BLaER1 treated with 17β-estradiol and CSF1 and Interleukin-3, amounts not matched to agents 10 nM and 100 nM (cell line): ENCODE data around the gene DDN.

Source experiments
- H3K27ac ChIP-seq, 11 experiments: shearing (Covaris generic); formaldehyde crosslinking; 2 replicates each; pipeline ENCODE4 v1.8.1; 2022
- H3K27me3 ChIP-seq, 11 experiments: shearing (Covaris generic); formaldehyde crosslinking; 2 replicates each; pipeline ENCODE4 v1.8.1; 2022
- H3K36me3 ChIP-seq, 11 experiments: shearing (Covaris generic); formaldehyde crosslinking; 2 replicates each; pipeline ENCODE4 v1.8.1; 2022
- H3K4me1 ChIP-seq, 10 experiments: shearing (Covaris generic); formaldehyde crosslinking; 2 replicates each; pipeline ENCODE4 v1.8.1; 2022
- H3K4me2 ChIP-seq, 11 experiments: shearing (Covaris generic); formaldehyde crosslinking; 2 replicates each; pipeline ENCODE4 v1.8.1; 2022
- H3K4me3 ChIP-seq, 10 experiments: shearing (Covaris generic); formaldehyde crosslinking; 2 replicates each; pipeline ENCODE4 v1.8.1; 2022
- H3K9ac ChIP-seq, 11 experiments: shearing (Covaris generic); formaldehyde crosslinking; 2 replicates each; pipeline ENCODE4 v1.8.1; 2022
- H3K9me3 ChIP-seq, 11 experiments: shearing (Covaris generic); formaldehyde crosslinking; replicated peaks in 1 of 11; 2 replicates each; pipeline ENCODE4 v1.8.1; 2022
- H4K20me1 ChIP-seq, 11 experiments: shearing (Covaris generic); formaldehyde crosslinking; 2 replicates each; pipeline ENCODE4 v1.8.1; 2022
- Cebpa-rat ChIP-seq, 11 experiments: shearing (Covaris generic); IDR thresholded peaks; 2 replicates each; pipeline ENCODE4 v1.8.1; 2022

Gene DDN

DNA sequence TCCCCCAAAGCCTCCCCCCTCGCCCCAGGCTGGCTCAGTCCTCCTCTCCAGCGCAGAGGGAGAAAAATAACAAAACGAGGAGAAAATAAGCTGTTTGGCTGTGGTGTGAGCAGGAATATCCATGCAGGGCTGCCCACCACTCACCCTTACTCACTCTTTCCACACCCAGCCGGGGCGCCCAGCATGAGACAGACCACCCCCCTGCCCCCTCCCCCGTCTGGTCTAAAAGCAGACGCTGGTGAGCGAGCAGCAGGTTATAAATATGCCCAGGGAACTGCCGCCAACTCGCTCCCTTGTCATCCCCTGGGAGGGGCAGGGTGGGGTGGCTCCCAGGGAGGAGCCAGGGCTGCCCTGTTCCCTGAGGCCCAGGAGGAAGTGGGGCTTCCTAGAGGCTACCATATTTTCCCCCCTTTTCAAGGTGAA is 13.7 kb downstream of the DDN start:
- H3K9me3 ChIP-seq: no peaks in the 10 kb centered on the region
- H3K4me2 ChIP-seq: peak overlapping the region; percentile 37 to 94 (median 80)
- peaks cover 0 to 38% (median 16%) of the 10 kb centered on the region in 11 experiments; a peak in 15 of 22 replicates for H4K20me1 ChIP-seq
- peaks cover 33 to 66% (median 48%) of the 10 kb centered on the region in 11 experiments for H3K27me3 ChIP-seq
- H3K27ac ChIP-seq: no peak overlapping the region
- no peak for TF ChIP-seq Cebpa-rat (IDR thresholded peaks at IDR 0.05)
- H3K4me1 ChIP-seq: peaks cover 32 to 65% (median 49%) of the 10 kb centered on the region in 10 experiments
- no peaks in the 10 kb centered on the region for H3K36me3 ChIP-seq
- H3K4me3 ChIP-seq: peak overlapping the region in 3 of 10 experiments; percentile 28 to 34 (median 29); a peak in 4 of 20 replicates
- H3K9ac ChIP-seq: peak overlapping the region in 6 of 11 experiments; percentile 13 to 40 (median 24); a peak in 7 of 22 replicates

DNA sequence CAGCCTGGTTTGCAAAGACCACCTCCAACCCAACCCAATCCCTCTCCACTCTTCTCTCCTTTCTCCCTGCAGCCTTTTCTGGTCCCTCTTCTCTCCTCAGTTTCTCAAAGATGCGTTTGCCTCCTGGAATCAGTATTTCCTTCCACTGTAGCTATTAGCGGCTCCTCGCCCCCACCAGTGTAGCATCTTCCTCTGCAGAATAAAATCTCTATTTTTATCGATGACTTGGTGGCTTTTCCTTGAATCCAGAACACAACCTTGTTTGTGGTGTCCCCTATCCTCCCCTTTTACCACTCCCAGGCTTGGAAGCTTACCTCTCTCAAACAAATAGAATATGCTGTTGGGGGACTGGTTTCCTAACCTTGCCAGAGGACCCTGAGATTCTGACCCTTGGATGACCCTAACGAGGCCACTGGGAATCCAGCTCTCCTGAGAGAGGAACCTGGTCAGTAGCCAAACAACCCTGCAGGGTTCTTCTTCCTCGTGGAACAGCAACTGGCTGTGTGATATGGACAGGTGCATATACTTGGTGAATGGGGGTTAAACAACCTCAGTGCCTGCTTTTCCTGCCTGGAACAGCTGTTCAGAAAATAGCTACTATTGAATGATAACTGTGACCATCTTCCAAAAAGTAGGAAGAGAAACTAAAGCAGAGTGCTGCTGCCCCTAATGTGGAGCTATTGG is 16.6 kb downstream of the DDN start:
- Histone ChIP-seq H3K9ac (no peak overlapping the region), H3K27me3 (peaks cover 62 to 83% (median 72%) of the 10 kb centered on the region in 11 experiments), H3K4me3 (no peak overlapping the region), H3K4me2 (peak overlapping the region in 7 of 11 experiments; percentile 84 to 95 (median 93); a peak in 8 of 22 replicates), H4K20me1 (peaks cover 0 to 68% (median 40%) of the 10 kb centered on the region in 11 experiments; a peak in 20 of 22 replicates), H3K9me3 (no peaks in the 10 kb centered on the region), H3K36me3 (no peaks in the 10 kb centered on the region), H3K27ac (no peak overlapping the region), H3K4me1 (peaks cover 61 to 91% (median 75%) of the 10 kb centered on the region in 10 experiments)
- TF ChIP-seq Cebpa-rat (IDR thresholded peaks at IDR 0.05): no peak

GRCh38 chr12:48981757-48982157 is 17.4 kb downstream of the DDN start:
- H3K27me3 ChIP-seq: peaks cover 70 to 88% (median 77%) of the 10 kb centered on the region in 11 experiments

DNA sequence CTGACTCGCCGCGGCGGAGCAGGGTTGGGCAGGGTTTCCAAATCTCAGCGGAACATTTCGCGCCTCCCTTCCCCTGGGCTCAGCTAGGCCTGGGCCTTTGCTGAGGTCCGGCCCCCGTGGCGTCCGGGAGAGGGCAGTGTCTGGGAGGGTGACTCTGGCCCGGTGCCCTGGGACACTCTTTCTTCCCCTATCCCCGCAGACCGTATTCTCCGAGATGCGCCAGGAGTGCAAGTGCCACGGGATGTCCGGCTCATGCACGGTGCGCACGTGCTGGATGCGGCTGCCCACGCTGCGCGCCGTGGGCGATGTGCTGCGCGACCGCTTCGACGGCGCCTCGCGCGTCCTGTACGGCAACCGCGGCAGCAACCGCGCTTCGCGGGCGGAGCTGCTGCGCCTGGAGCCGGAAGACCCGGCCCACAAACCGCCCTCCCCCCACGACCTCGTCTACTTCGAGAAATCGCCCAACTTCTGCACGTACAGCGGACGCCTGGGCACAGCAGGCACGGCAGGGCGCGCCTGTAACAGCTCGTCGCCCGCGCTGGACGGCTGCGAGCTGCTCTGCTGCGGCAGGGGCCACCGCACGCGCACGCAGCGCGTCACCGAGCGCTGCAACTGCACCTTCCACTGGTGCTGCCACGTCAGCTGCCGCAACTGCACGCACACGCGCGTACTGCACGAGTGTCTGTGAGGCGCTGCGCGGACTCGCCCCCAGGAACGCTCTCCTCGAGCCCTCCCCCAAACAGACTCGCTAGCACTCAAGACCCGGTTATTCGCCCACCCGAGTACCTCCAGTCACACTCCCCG is 18.0 kb downstream of the DDN start:
- peaks cover 62 to 80% (median 70%) of the 10 kb centered on the region in 10 experiments for H3K4me1 ChIP-seq
- no peaks in the 10 kb centered on the region for H3K9me3 ChIP-seq
- peak overlapping the region; percentile 84 to 98 (median 92) for H3K4me2 ChIP-seq
- H3K4me3 ChIP-seq: peak overlapping the region; percentile 42 to 66 (median 54)
- H3K36me3 ChIP-seq: no peaks in the 10 kb centered on the region
- H3K27me3 ChIP-seq: peaks cover 76 to 94% (median 83%) of the 10 kb centered on the region in 11 experiments
- H4K20me1 ChIP-seq: peaks cover 0 to 80% (median 42%) of the 10 kb centered on the region in 11 experiments; a peak in 20 of 22 replicates
- peak overlapping the region in 5 of 11 experiments; percentile 0 to 44 (median 31); a peak in 5 of 22 replicates for H3K9ac ChIP-seq
- no peak overlapping the region for H3K27ac ChIP-seq
- no peak for TF ChIP-seq Cebpa-rat (IDR thresholded peaks at IDR 0.05)

More at GRCh38 chr12:48981757-48982157, 17.4 kb downstream of the DDN start:
- H3K4me2 ChIP-seq: peak overlapping the region; percentile 84 to 98 (median 92)
- peak overlapping the region; percentile 42 to 66 (median 54); a peak in 19 of 20 replicates for H3K4me3 ChIP-seq
- no peaks in the 10 kb centered on the region for H3K9me3 ChIP-seq
- H3K4me1 ChIP-seq: peaks cover 62 to 86% (median 75%) of the 10 kb centered on the region in 10 experiments
- TF ChIP-seq Cebpa-rat (IDR thresholded peaks at IDR 0.05): no peak
- peaks cover 0 to 76% (median 40%) of the 10 kb centered on the region in 11 experiments; a peak in 20 of 22 replicates for H4K20me1 ChIP-seq
- H3K27ac ChIP-seq: no peak overlapping the region
- H3K36me3 ChIP-seq: no peaks in the 10 kb centered on the region
- no peak overlapping the region for H3K9ac ChIP-seq

DNA sequence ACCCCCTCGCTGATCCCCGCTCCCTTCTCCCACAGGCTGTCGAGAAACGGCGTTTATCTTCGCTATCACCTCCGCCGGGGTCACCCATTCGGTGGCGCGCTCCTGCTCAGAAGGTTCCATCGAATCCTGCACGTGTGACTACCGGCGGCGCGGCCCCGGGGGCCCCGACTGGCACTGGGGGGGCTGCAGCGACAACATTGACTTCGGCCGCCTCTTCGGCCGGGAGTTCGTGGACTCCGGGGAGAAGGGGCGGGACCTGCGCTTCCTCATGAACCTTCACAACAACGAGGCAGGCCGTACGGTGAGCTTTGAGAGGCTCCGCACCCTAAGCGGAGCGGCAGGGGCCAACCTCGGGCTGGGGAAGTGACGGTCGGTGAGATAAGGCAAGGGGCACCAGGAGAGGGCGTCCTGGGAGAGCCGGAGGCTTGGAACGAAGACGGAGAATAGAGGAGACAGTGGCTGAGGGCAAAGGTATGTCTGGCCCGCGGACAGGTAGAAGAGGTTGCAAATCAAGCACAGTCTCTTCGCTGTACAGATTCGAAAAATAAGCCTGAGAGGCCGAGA is 18.7 kb downstream of the DDN start:
- Histone ChIP-seq H3K4me1 (peaks cover 56 to 73% (median 63%) of the 10 kb centered on the region in 10 experiments), H4K20me1 (peaks cover 0 to 80% (median 42%) of the 10 kb centered on the region in 11 experiments; a peak in 20 of 22 replicates), H3K36me3 (no peaks in the 10 kb centered on the region), H3K27ac (no peak overlapping the region), H3K27me3 (peaks cover 83 to 99% (median 90%) of the 10 kb centered on the region in 11 experiments), H3K9me3 (no peaks in the 10 kb centered on the region), H3K9ac (peak overlapping the region in 4 of 11 experiments; percentile 4 to 44 (median 29); a peak in 5 of 22 replicates), H3K4me2 (peak overlapping the region; percentile 84 to 98 (median 92)), H3K4me3 (peak overlapping the region; percentile 42 to 66 (median 54))
- TF ChIP-seq Cebpa-rat (IDR thresholded peaks at IDR 0.05): no peak

GRCh38 chr12:48979602-48980388 is 19.4 kb downstream of the DDN start:
- Histone ChIP-seq H4K20me1 (peaks cover 0 to 80% (median 42%) of the 10 kb centered on the region in 11 experiments; a peak in 20 of 22 replicates), H3K4me1 (peaks cover 51 to 67% (median 57%) of the 10 kb centered on the region in 10 experiments), H3K4me3 (peak overlapping the region; percentile 42 to 66 (median 54)), H3K27ac (no peak overlapping the region), H3K27me3 (peaks cover 89 to 100% (median 97%) of the 10 kb centered on the region in 11 experiments), H3K4me2 (peak overlapping the region; percentile 84 to 98 (median 92)), H3K9me3 (no peaks in the 10 kb centered on the region), H3K9ac (peak overlapping the region in 4 of 11 experiments; percentile 2 to 44 (median 22); a peak in 3 of 22 replicates), H3K36me3 (no peaks in the 10 kb centered on the region)
- no peak for TF ChIP-seq Cebpa-rat (IDR thresholded peaks at IDR 0.05)

- Histone ChIP-seq H3K27ac (no peak overlapping the region), H3K9me3 (peaks cover 0 to 4% (median 0%) of the 10 kb centered on the region in 11 experiments; a peak in 4 of 22 replicates), H3K36me3 (no peaks in the 10 kb centered on the region), H3K4me3 (peak overlapping the region; percentile 42 to 66 (median 54); a peak in 19 of 20 replicates), H3K9ac (peak overlapping the region in 3 of 11 experiments; percentile 2 to 30 (median 15); a peak in 3 of 22 replicates), H3K4me1 (peaks cover 47 to 58% (median 53%) of the 10 kb centered on the region in 10 experiments), H3K4me2 (peak overlapping the region; percentile 84 to 98 (median 92)), H4K20me1 (peaks cover 0 to 80% (median 45%) of the 10 kb centered on the region in 11 experiments; a peak in 20 of 22 replicates), H3K27me3 (peaks cover 97 to 100% (median 99%) of the 10 kb centered on the region in 11 experiments)
- TF ChIP-seq Cebpa-rat (IDR thresholded peaks at IDR 0.05): no peak
Observed at GRCh38 chr12:48978741-48979601, 20.2 kb downstream of the DDN start.
